ENCODE data around the gene INPP5F. TPM values are rescaled to one million over a fixed set of nuclear protein-coding genes. Genes with fewer than 3 reads are reported as not detected.

Gene INPP5F
- total RNA-seq, 4 donors from 2014 or later, result 17.1 to 26.9 (median 24.0) TPM

- Histone ChIP-seq H3K27ac (peak overlapping the region; percentile 10 to 81 (median 78)), H3K36me3 (peaks cover 0 to 33% of the 10 kb centered on the region in 2 donors), H3K4me3 (no peak overlapping the region), H3K4me1 (peaks cover 0 to 44% (median 21%) of the 10 kb centered on the region in 3 donors), H3K9me3 (no peaks in the 10 kb centered on the region), H3K27me3 (no peaks in the 10 kb centered on the region)
- 20 to 40% methylated on average over 1 to 4 of the region's 4 CpGs for WGBS, 2 donors (ENCODE audit: low coverage in 1 of 2)
- no peak for ATAC-seq
- peak; percentile 20 for TF ChIP-seq POLR2AphosphoS5 (IDR thresholded peaks at IDR 0.05)
- no peak for TF ChIP-seq POLR2A (IDR thresholded peaks at IDR 0.05)
- no peak for TF ChIP-seq EP300 (IDR thresholded peaks at IDR 0.05)
- TF ChIP-seq CTCF (IDR thresholded peaks at IDR 0.05), result no peak
These were observed 45.8 kb upstream of the INPP5F start for GRCh38 chr10:119680050-119680449.

GRCh38 chr10:119680650-119681081 lies 45.2 kb upstream of the INPP5F start:
- no peaks in the 10 kb centered on the region for H3K9me3 ChIP-seq
- H3K4me3 ChIP-seq, result no peak overlapping the region
- 36 to 53% methylated on average over 5 of the region's 9 CpGs for WGBS, 2 donors (ENCODE audit: low coverage in 1 of 2)
- H3K27ac ChIP-seq, result peak overlapping the region; percentile 10 to 81 (median 78)
- H3K27me3 ChIP-seq, result no peaks in the 10 kb centered on the region
- no peak for TF ChIP-seq CTCF (IDR thresholded peaks at IDR 0.05)
- TF ChIP-seq POLR2A (IDR thresholded peaks at IDR 0.05), result no peak
- TF ChIP-seq POLR2AphosphoS5 (IDR thresholded peaks at IDR 0.05), result peak; percentile 74
- peaks cover 0 to 28% of the 10 kb centered on the region in 2 donors for H3K36me3 ChIP-seq
- peaks cover 0 to 44% (median 21%) of the 10 kb centered on the region in 3 donors for H3K4me1 ChIP-seq
- peak; percentile 58 for ATAC-seq

- no peaks in the 10 kb centered on the region for H3K36me3 ChIP-seq
- WGBS, 2 donors (ENCODE audit: low coverage in 1 of 2), result 29 to 46% methylated on average over 12 to 20 of the region's 24 CpGs
- TF ChIP-seq POLR2A (IDR thresholded peaks at IDR 0.05) (no peak), EP300 (IDR thresholded peaks at IDR 0.05) (no peak), CTCF (IDR thresholded peaks at IDR 0.05) (peak in 3 of 4 experiments; percentile 90 to 93 (median 92)), POLR2AphosphoS5 (IDR thresholded peaks at IDR 0.05) (peak; percentile 23)
- peak overlapping the region in 1 of 2 donors; percentile 21 for H3K4me3 ChIP-seq
- ATAC-seq, result peak; percentile 92
- H3K9me3 ChIP-seq, result no peaks in the 10 kb centered on the region
- H3K4me1 ChIP-seq, result peaks cover 0 to 25% (median 0%) of the 10 kb centered on the region in 3 donors
- no peaks in the 10 kb centered on the region for H3K27me3 ChIP-seq
- H3K27ac ChIP-seq, result peak overlapping the region in 3 of 4 donors; percentile 41 to 45 (median 44)
These were observed 39.2 kb upstream of the INPP5F start for GRCh38 chr10:119686465-119687191.

- TF ChIP-seq EP300 (IDR thresholded peaks at IDR 0.05) (no peak), CTCF (IDR thresholded peaks at IDR 0.05) (no peak), POLR2A (IDR thresholded peaks at IDR 0.05) (no peak), POLR2AphosphoS5 (IDR thresholded peaks at IDR 0.05) (no peak)
- 62 to 74% methylated on average over 5 to 9 of the region's 10 CpGs for WGBS, 2 donors (ENCODE audit: low coverage in 1 of 2)
- Histone ChIP-seq H3K4me1 (peaks cover 0 to 17% (median 0%) of the 10 kb centered on the region in 3 donors), H3K9me3 (no peaks in the 10 kb centered on the region), H3K27me3 (no peaks in the 10 kb centered on the region), H3K4me3 (no peak overlapping the region), H3K27ac (peak overlapping the region in 3 of 4 donors; percentile 41 to 44 (median 41)), H3K36me3 (no peaks in the 10 kb centered on the region)
- no peak for ATAC-seq
These were observed 38.4 kb upstream of the INPP5F start for GRCh38 chr10:119687192-119688032.

All from gastroesophageal sphincter (tissue), 4 donors.